ENCODE measurements around the gene RILPL1. TPM values are rescaled to one million over a fixed set of nuclear protein-coding genes. Genes with fewer than 3 reads are reported as not detected.

The RILPL1 gene
- total and polyA plus RNA-seq, 7 donors = 1.4 to 30.5 (median 12.1) TPM

- 89 to 90% methylated on average over 12 of the region's 12 CpGs for WGBS, 2 donors
- peaks cover 0 to 23% (median 16%) of the 10 kb centered on the region in 4 donors for H3K36me3 ChIP-seq
- H3K4me3 ChIP-seq = no peak overlapping the region
- no peaks in the 10 kb centered on the region for H3K9me3 ChIP-seq
- H3K27ac ChIP-seq = no peak overlapping the region
- no peak for DNase-seq
- intact Hi-C loops (cut with DNase I) = no loop called here
- H3K27me3 ChIP-seq = no peaks in the 10 kb centered on the region
- no peaks in the 10 kb centered on the region for H3K4me1 ChIP-seq
- no peak for TF ChIP-seq POLR2AphosphoS5 (IDR thresholded peaks at IDR 0.05)
- TF ChIP-seq CTCF (IDR thresholded peaks at IDR 0.05) = no peak
- no peak for TF ChIP-seq POLR2A (IDR thresholded peaks at IDR 0.05)
- TF ChIP-seq EP300 (IDR thresholded peaks at IDR 0.05) = no peak
Measured at GRCh38 chr12:123502163-123502704, 31.3 kb downstream of the RILPL1 start.

- Histone ChIP-seq H3K9me3 (no peaks in the 10 kb centered on the region), H3K27me3 (no peaks in the 10 kb centered on the region), H3K4me3 (no peak overlapping the region), H3K4me1 (no peaks in the 10 kb centered on the region), H3K27ac (no peak overlapping the region), H3K36me3 (peaks cover 4 to 46% (median 23%) of the 10 kb centered on the region in 4 donors)
- 89 to 92% methylated on average over 16 of the region's 16 CpGs for WGBS, 2 donors
- TF ChIP-seq CTCF (IDR thresholded peaks at IDR 0.05) = no peak
- TF ChIP-seq POLR2AphosphoS5 (IDR thresholded peaks at IDR 0.05) = no peak
- TF ChIP-seq POLR2A (IDR thresholded peaks at IDR 0.05) = no peak
- TF ChIP-seq EP300 (IDR thresholded peaks at IDR 0.05) = no peak
- no peak for DNase-seq
- intact Hi-C loops (cut with DNase I) = no loop called here
Measured at GRCh38 chr12:123499332-123499731, 34.2 kb downstream of the RILPL1 start.

- TF ChIP-seq EP300 (IDR thresholded peaks at IDR 0.05) (no peak), POLR2AphosphoS5 (IDR thresholded peaks at IDR 0.05) (no peak), POLR2A (IDR thresholded peaks at IDR 0.05) (no peak), CTCF (IDR thresholded peaks at IDR 0.05) (no peak)
- H3K27ac ChIP-seq = no peak overlapping the region
- H3K9me3 ChIP-seq = no peaks in the 10 kb centered on the region
- no peaks in the 10 kb centered on the region for H3K4me1 ChIP-seq
- peaks cover 4 to 50% (median 25%) of the 10 kb centered on the region in 4 donors for H3K36me3 ChIP-seq
- DNase-seq = no peak
- no peaks in the 10 kb centered on the region for H3K27me3 ChIP-seq
- WGBS, 2 donors = 93 to 96% methylated on average over 13 of the region's 13 CpGs
- H3K4me3 ChIP-seq = no peak overlapping the region
- intact Hi-C loops (cut with DNase I) = no loop called here
Measured at GRCh38 chr12:123498126-123498825, 35.2 kb downstream of the RILPL1 start.

GRCh38 chr12:123497065-123497464 is 36.5 kb downstream of the RILPL1 start:
- TF ChIP-seq POLR2A (IDR thresholded peaks at IDR 0.05) (no peak), EP300 (IDR thresholded peaks at IDR 0.05) (no peak), POLR2AphosphoS5 (IDR thresholded peaks at IDR 0.05) (no peak), CTCF (IDR thresholded peaks at IDR 0.05) (no peak)
- Histone ChIP-seq H3K9me3 (no peaks in the 10 kb centered on the region), H3K27ac (no peak overlapping the region), H3K4me3 (no peak overlapping the region), H3K27me3 (no peaks in the 10 kb centered on the region), H3K4me1 (no peaks in the 10 kb centered on the region), H3K36me3 (peaks cover 4 to 50% (median 25%) of the 10 kb centered on the region in 4 donors)
- intact Hi-C loops (cut with DNase I) = no loop called here
- no peak for DNase-seq
- WGBS, 2 donors = 97 to 98% methylated on average over 7 of the region's 7 CpGs

Measured in sigmoid colon (tissue), 7 donors.